CD4-positive, alpha-beta T cell (primary cell): ENCODE measurements around the gene BUD23. TPM values are rescaled to one million over a fixed set of nuclear protein-coding genes. Genes with fewer than 3 reads are reported as not detected.

Source experiments
- ATAC-seq: fragments of 200-7000 bp; cut with Tn5 transposase; one replicate; pipeline ENCODE4 v1.10.0; 2022; ENCODE audit warnings: mild to moderate bottlenecking; ENCODE audit not compliant: poor library complexity
- CTCF ChIA-PET: fragments of 350-600 bp; sonication (Branson Sonifier 250); formaldehyde crosslinking; loops from one replicate; lab custom pipeline; 2021; ENCODE audit warnings: antibody characterized with exemption, inconsistent platforms; lab: Charles Lee
- POLR2A ChIA-PET: fragments of 350-600 bp; sonication (Branson Sonifier 250); formaldehyde crosslinking; loops from one replicate; lab custom pipeline; 2021; ENCODE audit warnings: antibody characterized with exemption, inconsistent platforms; lab: Charles Lee
- DNase-seq, 14 experiments: peaks; one replicate each; pipeline ENCODE4 v3.0.0-alpha.2; 2013 to 2020; ENCODE audit warnings: mixed read lengths in 2 of 14
- H3K27ac ChIP-seq, 2 donors: one replicate each; pipeline versions ENCODE4 v1.5.1 to v1.7.0; 2013; ENCODE audit warnings: low read length in 2 of 2, low read depth in 1 of 2, mild to moderate bottlenecking in 1 of 2
- H3K27me3 ChIP-seq, 2 experiments: 1 replicate in 1 of 2; 2 replicates in 1 of 2; pipeline versions ENCODE4 v1.6.1 to v1.7.0; 2013; ENCODE audit warnings: low read length in 2 of 2, control low read depth in 1 of 2, mild to moderate bottlenecking in 1 of 2, moderate library complexity in 1 of 2; ENCODE audit not compliant: insufficient read depth in 2 of 2, control insufficient read depth in 1 of 2
- H3K36me3 ChIP-seq: one replicate; pipeline ENCODE4 v1.6.1; 2013; ENCODE audit warnings: low read length, control low read depth; ENCODE audit not compliant: insufficient read depth
- H3K4me1 ChIP-seq: one replicate; pipeline ENCODE4 v1.6.1; 2013; ENCODE audit warnings: low read length, control low read depth; ENCODE audit not compliant: insufficient read depth
- H3K4me3 ChIP-seq: one replicate; pipeline ENCODE4 v1.5.1; 2013; ENCODE audit warnings: mild to moderate bottlenecking, low read length, moderate library complexity
- H3K9me3 ChIP-seq, 2 experiments: 1 replicate in 1 of 2; 2 replicates in 1 of 2; pipeline versions ENCODE4 v1.6.1 to v1.7.0; 2013; ENCODE audit warnings: low read length in 2 of 2, mild to moderate bottlenecking in 2 of 2, control low read depth in 1 of 2, moderate library complexity in 1 of 2; ENCODE audit not compliant: control insufficient read depth in 1 of 2, insufficient read depth in 1 of 2
- H3K27ac Mint-ChIP-seq: one replicate; pipeline ENCODE4 v1.8.0; 2020; ENCODE audit warnings: mixed read lengths
- H3K27me3 Mint-ChIP-seq: one replicate; pipeline ENCODE4 v1.8.0; 2021; ENCODE audit warnings: mixed read lengths
- H3K36me3 Mint-ChIP-seq: one replicate; pipeline ENCODE4 v1.8.0; 2021; ENCODE audit warnings: low read depth, mixed read lengths
- H3K4me1 Mint-ChIP-seq: one replicate; pipeline ENCODE4 v1.8.0; 2021; ENCODE audit warnings: low read depth, mixed read lengths
- H3K4me3 Mint-ChIP-seq: one replicate; pipeline ENCODE4 v1.8.0; 2020; ENCODE audit warnings: mild to moderate bottlenecking, mixed read lengths
- H3K9me3 Mint-ChIP-seq: one replicate; pipeline ENCODE4 v1.8.0; 2020; ENCODE audit warnings: mixed read lengths
- intact Hi-C, 2 experiments: fragments of 100-400 bp; cut with DNase I in 1 of 2; cut with micrococcal nuclease in 1 of 2; formaldehyde crosslinking; loops; one replicate each; pipeline versions ENCODE4 v1.15.1 to v1.9.0; 2023 to 2025; cut with DNase I, micrococcal nuclease
- total RNA-seq, 174 experiments: library from RNA in 2 of 174; stranded (reverse) in 2 of 174; gene quantifications; one replicate each; pipeline ENCODE4 v1.2.3 and lab custom pipeline; 2021 to 2026
- TF ChIP-seq, protein P1 (sequence below): fragments of 200-600 bp; IDR thresholded peaks from one replicate; pipeline ENCODE4 v1.8.0; 2022; ENCODE audit warnings: antibody characterized with exemption, mild to moderate bottlenecking

The BUD23 gene
- total RNA-seq, 2 experiments from 2014 or later = 96.1 to 103 TPM

DNA sequence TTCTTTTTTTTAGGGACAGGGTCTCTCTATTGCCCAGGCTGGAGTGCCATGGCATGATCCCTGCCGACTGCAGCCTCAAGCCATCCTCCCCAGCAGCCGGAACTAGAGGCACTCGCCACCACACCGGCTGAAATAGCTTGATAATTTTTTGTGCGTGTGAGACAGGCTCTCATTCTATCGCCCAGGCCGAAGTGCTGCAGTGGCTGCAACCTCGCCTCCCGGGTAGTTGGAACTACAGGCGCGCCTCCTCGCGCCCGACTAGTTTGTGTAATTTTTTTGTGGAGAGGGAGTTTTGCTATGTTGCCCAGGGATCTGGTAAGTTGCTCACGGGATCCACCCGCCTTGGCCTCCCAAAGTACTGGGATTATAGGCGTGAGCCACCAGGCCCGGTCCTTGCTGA lies 1.9 kb downstream of the BUD23 start:
- no peaks in the 10 kb centered on the region for H3K27me3 Mint-ChIP-seq
- ATAC-seq = no peak
- H3K36me3 Mint-ChIP-seq = peaks cover 67% of the 10 kb centered on the region
- Histone ChIP-seq H3K4me1 (peaks cover 39% of the 10 kb centered on the region), H3K4me3 (no peak overlapping the region), H3K36me3 (peaks cover 37% of the 10 kb centered on the region), H3K9me3 (no peaks in the 10 kb centered on the region), H3K27me3 (no peaks in the 10 kb centered on the region), H3K27ac (no peak overlapping the region)
- TF ChIP-seq, protein P1, sequence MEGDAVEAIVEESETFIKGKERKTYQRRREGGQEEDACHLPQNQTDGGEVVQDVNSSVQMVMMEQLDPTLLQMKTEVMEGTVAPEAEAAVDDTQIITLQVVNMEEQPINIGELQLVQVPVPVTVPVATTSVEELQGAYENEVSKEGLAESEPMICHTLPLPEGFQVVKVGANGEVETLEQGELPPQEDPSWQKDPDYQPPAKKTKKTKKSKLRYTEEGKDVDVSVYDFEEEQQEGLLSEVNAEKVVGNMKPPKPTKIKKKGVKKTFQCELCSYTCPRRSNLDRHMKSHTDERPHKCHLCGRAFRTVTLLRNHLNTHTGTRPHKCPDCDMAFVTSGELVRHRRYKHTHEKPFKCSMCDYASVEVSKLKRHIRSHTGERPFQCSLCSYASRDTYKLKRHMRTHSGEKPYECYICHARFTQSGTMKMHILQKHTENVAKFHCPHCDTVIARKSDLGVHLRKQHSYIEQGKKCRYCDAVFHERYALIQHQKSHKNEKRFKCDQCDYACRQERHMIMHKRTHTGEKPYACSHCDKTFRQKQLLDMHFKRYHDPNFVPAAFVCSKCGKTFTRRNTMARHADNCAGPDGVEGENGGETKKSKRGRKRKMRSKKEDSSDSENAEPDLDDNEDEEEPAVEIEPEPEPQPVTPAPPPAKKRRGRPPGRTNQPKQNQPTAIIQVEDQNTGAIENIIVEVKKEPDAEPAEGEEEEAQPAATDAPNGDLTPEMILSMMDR = no peak
- ChIA-PET CTCF (interaction anchor here (1.3 kb wide), 1 partner anchor 49 kb away, joined by 3 read pairs; no protein-coding TSS in a partner anchor), POLR2A (no interaction called here)
- no peak for DNase-seq
- H3K4me1 Mint-ChIP-seq = peaks cover 40% of the 10 kb centered on the region
- no peak overlapping the region for H3K27ac Mint-ChIP-seq
- peak overlapping the region; percentile 75 for H3K4me3 Mint-ChIP-seq
- intact Hi-C loops = no loop called here
- H3K9me3 Mint-ChIP-seq = no peaks in the 10 kb centered on the region

DNA sequence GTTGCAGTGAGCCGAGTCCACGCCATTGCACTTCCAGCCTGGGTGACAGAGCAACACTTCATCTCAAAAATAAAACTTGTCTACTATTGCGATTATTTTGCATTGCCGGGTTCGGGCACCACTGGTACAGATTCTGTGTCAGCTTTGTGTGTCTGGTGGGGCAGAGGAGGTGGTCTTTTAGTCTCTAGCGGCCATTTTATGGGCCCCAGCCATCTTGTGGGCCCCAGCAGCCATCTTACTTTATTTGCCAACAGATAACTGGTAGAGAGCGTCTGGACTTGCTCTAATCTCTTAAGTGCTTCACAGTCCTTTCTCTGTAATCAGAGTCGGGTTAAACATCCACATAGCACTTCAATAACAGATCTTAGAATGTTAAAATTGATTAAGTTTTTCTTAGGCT lies 4.9 kb downstream of the BUD23 start:
- intact Hi-C loops = no loop called here

GRCh38 chr7:73690646-73691045 lies 7.2 kb downstream of the BUD23 start:
- peaks cover 83% of the 10 kb centered on the region for H3K36me3 Mint-ChIP-seq

More for the DNA sequence above, 4.9 kb downstream of the BUD23 start:
- ChIA-PET CTCF (no interaction called here), POLR2A (no interaction called here)
- DNase-seq (no peak), ATAC-seq (no peak)
- no peak overlapping the region for H3K4me3 ChIP-seq
- H3K4me1 ChIP-seq = peaks cover 17% of the 10 kb centered on the region
- no peaks in the 10 kb centered on the region for H3K27me3 Mint-ChIP-seq
- no peaks in the 10 kb centered on the region for H3K9me3 ChIP-seq
- H3K27me3 ChIP-seq = no peaks in the 10 kb centered on the region
- no peak overlapping the region for H3K27ac Mint-ChIP-seq
- H3K36me3 ChIP-seq = peaks cover 67% of the 10 kb centered on the region
- H3K9me3 Mint-ChIP-seq = no peaks in the 10 kb centered on the region
- H3K4me1 Mint-ChIP-seq = peaks cover 20% of the 10 kb centered on the region
- H3K27ac ChIP-seq = no peak overlapping the region
- peaks cover 74% of the 10 kb centered on the region for H3K36me3 Mint-ChIP-seq
- TF ChIP-seq, protein P1 = no peak
- peak overlapping the region; percentile 48 for H3K4me3 Mint-ChIP-seq

More at GRCh38 chr7:73690646-73691045, 7.2 kb downstream of the BUD23 start:
- Mint-ChIP-seq H3K4me1 (peaks cover 13% of the 10 kb centered on the region), H3K9me3 (no peaks in the 10 kb centered on the region), H3K27ac (no peak overlapping the region), H3K4me3 (no peak overlapping the region), H3K27me3 (no peaks in the 10 kb centered on the region)
- ATAC-seq (no peak), DNase-seq (no peak)
- no peak overlapping the region for H3K4me3 ChIP-seq
- H3K27ac ChIP-seq = no peak overlapping the region
- no peaks in the 10 kb centered on the region for H3K9me3 ChIP-seq
- H3K36me3 ChIP-seq = peaks cover 88% of the 10 kb centered on the region
- H3K4me1 ChIP-seq = no peaks in the 10 kb centered on the region
- CTCF ChIA-PET = no interaction called here
- intact Hi-C loops = no loop called here
- no peaks in the 10 kb centered on the region for H3K27me3 ChIP-seq
- POLR2A ChIA-PET = no interaction called here
- TF ChIP-seq, protein P1 = no peak
